PFSK-1 (cell line): Measurements from ENCODE around the gene NDUFS7.

ENCODE experiments used
- REST ChIP-seq, 2 experiments: IDR thresholded peaks; 2 replicates each; pipeline versions ENCODE4 v1.6.1 to v1.8.0; 2011 to 2012; ENCODE audit warnings: low read depth in 2 of 2, low read length in 2 of 2, control low read depth in 1 of 2, inconsistent platforms in 1 of 2, mild to moderate bottlenecking in 1 of 2, moderate library complexity in 1 of 2; ENCODE audit not compliant: insufficient read depth in 1 of 2
- TAF1 ChIP-seq: IDR thresholded peaks from 2 replicates; pipeline ENCODE4 v1.6.1; 2012; ENCODE audit warnings: low read length, control low read depth, borderline replicate concordance; ENCODE audit not compliant: insufficient read depth

- TF ChIP-seq REST (IDR thresholded peaks at IDR 0.05; ENCODE audit: insufficient read depth in 1 of 2, low read depth in 2 of 2, low read length in 2 of 2) (no peak), TAF1 (no peak)
Measured at GRCh38 chr19:1425102-1425837, 41.6 kb downstream of the NDUFS7 start.
